H9 (cell line): ENCODE data around the gene DGKG. TPM values are rescaled to one million over a fixed set of nuclear protein-coding genes. Genes with fewer than 3 reads are reported as not detected.

Experiments used
- DNase-seq: peaks from one replicate; pipeline ENCODE4 v3.0.0-alpha.2; 2017
- H2AFZ ChIP-seq: one replicate; pipeline ENCODE4 v1.6.1; 2013; ENCODE audit warnings: mild to moderate bottlenecking, low read length, control low read depth, moderate library complexity
- H2AK5ac ChIP-seq: 2 replicates; pipeline ENCODE4 v1.6.1; 2013; ENCODE audit warnings: low read length, control low read depth, mixed read lengths; ENCODE audit not compliant: insufficient read length
- H2BK120ac ChIP-seq: one replicate; pipeline ENCODE4 v1.6.1; 2013; ENCODE audit warnings: low read depth, mild to moderate bottlenecking, low read length, control low read depth, inconsistent platforms; ENCODE audit not compliant: poor library complexity, severe bottlenecking
- H2BK12ac ChIP-seq: 2 replicates; pipeline ENCODE4 v1.6.1; 2013; ENCODE audit warnings: low read length, control low read depth, mixed read lengths, low read depth; ENCODE audit not compliant: insufficient read length
- H2BK15ac ChIP-seq: 2 replicates; pipeline ENCODE4 v1.6.1; 2013; ENCODE audit warnings: low read depth, low read length, control low read depth
- H2BK20ac ChIP-seq: one replicate; pipeline ENCODE4 v1.6.1; 2013; ENCODE audit warnings: low read depth, mild to moderate bottlenecking, low read length, control low read depth, inconsistent platforms; ENCODE audit not compliant: poor library complexity, severe bottlenecking
- H2BK5ac ChIP-seq: 2 replicates; pipeline ENCODE4 v1.6.1; 2013; ENCODE audit warnings: low read length, control low read depth, mixed read lengths; ENCODE audit not compliant: insufficient read length
- H3K14ac ChIP-seq: 2 replicates; pipeline ENCODE4 v1.6.1; 2013; ENCODE audit warnings: low read length, control low read depth; ENCODE audit not compliant: insufficient read depth
- H3K18ac ChIP-seq: 2 replicates; pipeline ENCODE4 v1.6.1; 2013; ENCODE audit warnings: low read depth, mild to moderate bottlenecking, mixed read lengths, low read length, control low read depth; ENCODE audit not compliant: insufficient read length
- H3K23ac ChIP-seq: 2 replicates; pipeline ENCODE4 v1.6.1; 2013; ENCODE audit warnings: low read length, control low read depth, mixed read lengths, low read depth; ENCODE audit not compliant: insufficient read length
- H3K23me2 ChIP-seq: 2 replicates; pipeline ENCODE4 v1.6.1; 2013; ENCODE audit warnings: low read depth, mild to moderate bottlenecking, mixed read lengths, low read length, control low read depth; ENCODE audit not compliant: insufficient read length, poor library complexity, severe bottlenecking
- H3K27ac ChIP-seq: 2 replicates; pipeline ENCODE4 v1.5.1; 2013; ENCODE audit warnings: low read length, control low read depth, mixed read lengths, low read depth; ENCODE audit not compliant: insufficient read length
- H3K27me3 ChIP-seq: 2 replicates; pipeline ENCODE4 v1.6.1; 2013; ENCODE audit warnings: low read length, control low read depth, inconsistent platforms; ENCODE audit not compliant: insufficient read depth
- H3K4ac ChIP-seq: 2 replicates; pipeline ENCODE4 v1.6.1; 2013; ENCODE audit warnings: low read depth, mild to moderate bottlenecking, control low read depth, inconsistent platforms, low read length, moderate library complexity
- H3K4me1 ChIP-seq: 2 replicates; pipeline ENCODE4 v1.6.1; 2013; ENCODE audit warnings: low read length, control low read depth, inconsistent platforms; ENCODE audit not compliant: insufficient read depth
- H3K4me2 ChIP-seq: 2 replicates; pipeline ENCODE4 v1.6.1; 2013; ENCODE audit warnings: low read length, control low read depth, mixed read lengths; ENCODE audit not compliant: insufficient read length, insufficient read depth
- H3K56ac ChIP-seq: 2 replicates; pipeline ENCODE4 v1.6.1; 2013; ENCODE audit warnings: low read depth, mild to moderate bottlenecking, mixed read lengths, low read length, control low read depth; ENCODE audit not compliant: insufficient read length
- H3K79me1 ChIP-seq: 2 replicates; pipeline ENCODE4 v1.6.1; 2013; ENCODE audit warnings: low read depth, mild to moderate bottlenecking, moderate library complexity, low read length, control low read depth, inconsistent platforms; ENCODE audit not compliant: insufficient read depth, poor library complexity, severe bottlenecking
- H3K79me2 ChIP-seq: 2 replicates; pipeline ENCODE4 v1.6.1; 2013; ENCODE audit warnings: low read length, control low read depth, inconsistent platforms; ENCODE audit not compliant: insufficient read depth
- H3K9ac ChIP-seq: 2 replicates; pipeline ENCODE4 v1.6.1; 2013; ENCODE audit warnings: low read length, control low read depth, mixed read lengths; ENCODE audit not compliant: insufficient read length; ENCODE audit errors: extremely low read depth
- H3K9me3 ChIP-seq: one replicate; pipeline ENCODE4 v1.6.1; 2013; ENCODE audit warnings: low read depth, low read length, inconsistent platforms; ENCODE audit not compliant: control insufficient read depth
- H3T11ph ChIP-seq: one replicate; pipeline ENCODE4 v1.6.1; 2013; ENCODE audit warnings: mild to moderate bottlenecking, low read length, control low read depth, inconsistent platforms
- H4K20me1 ChIP-seq: one replicate; pipeline ENCODE4 v1.6.1; 2013; ENCODE audit not compliant: control insufficient read depth, insufficient read length, insufficient read depth
- H4K5ac ChIP-seq: 2 replicates; pipeline ENCODE4 v1.6.1; 2013; ENCODE audit warnings: low read depth, mild to moderate bottlenecking, mixed read lengths, low read length, control low read depth; ENCODE audit not compliant: insufficient read length
- H4K8ac ChIP-seq: replicated peaks from 2 replicates; pipeline ENCODE4 v1.6.1; 2013; ENCODE audit warnings: low read length, control low read depth, mixed read lengths, low read depth; ENCODE audit not compliant: insufficient read length
- H4K91ac ChIP-seq: 2 replicates; pipeline ENCODE4 v1.6.1; 2013; ENCODE audit warnings: low read depth, mild to moderate bottlenecking, moderate library complexity, mixed read lengths, low read length, control low read depth; ENCODE audit not compliant: insufficient read length
- H3K27ac Mint-ChIP-seq, 3 experiments: 2 replicates in 2 of 3; 3 replicates in 1 of 3; pipeline ENCODE4 v1.8.0; 2020 to 2021; ENCODE audit warnings: mixed read lengths in 3 of 3, mild to moderate bottlenecking in 1 of 3, moderate library complexity in 1 of 3
- H3K27me3 Mint-ChIP-seq: 2 replicates; pipeline ENCODE4 v1.8.0; 2021; ENCODE audit warnings: low read depth, mild to moderate bottlenecking, moderate library complexity, mixed read lengths
- H3K36me3 Mint-ChIP-seq, 3 experiments: 2 replicates in 2 of 3; 3 replicates in 1 of 3; pipeline ENCODE4 v1.8.0; 2020 to 2021; ENCODE audit warnings: low read depth in 3 of 3, mixed read lengths in 3 of 3; ENCODE audit not compliant: insufficient read depth in 1 of 3
- H3K4me1 Mint-ChIP-seq, 2 experiments: 2 replicates each; pipeline ENCODE4 v1.8.0; 2020; ENCODE audit warnings: mixed read lengths in 2 of 2
- H3K4me3 Mint-ChIP-seq, 2 experiments: 2 replicates in 1 of 2; 3 replicates in 1 of 2; pipeline ENCODE4 v1.8.0; 2020 to 2021; ENCODE audit warnings: mild to moderate bottlenecking in 2 of 2, mixed read lengths in 2 of 2, moderate library complexity in 1 of 2
- H3K9me3 Mint-ChIP-seq, 2 experiments: 2 replicates in 1 of 2; 3 replicates in 1 of 2; pipeline ENCODE4 v1.8.0; 2020; ENCODE audit warnings: mild to moderate bottlenecking in 2 of 2, mixed read lengths in 2 of 2, moderate library complexity in 1 of 2
- WGBS: extraction: QIAGEN DNeasy Blood & Tissue Kit; methylation state at CpG from one replicate; pipeline ENCODE4 v1.1.7; 2013; ENCODE audit warnings: missing lambda C conversion rate, low lambda C conversion rate, mixed read lengths; ENCODE audit not compliant: insufficient read length; ENCODE audit errors: extremely low coverage; 5-methylcytosine and 5-hydroxymethylcytosine counted together
- total RNA-seq: library from RNA; stranded (reverse); gene quantifications from 2 replicates; pipeline ENCODE4 v1.2.1, GENCODE V29; 2021
- TF ChIP-seq, protein P1 (sequence below): fragments of 200-600 bp; sonication (generic); conservative IDR thresholded peaks from 3 replicates; pipeline ENCODE4 v1.8.0; 2021; ENCODE audit warnings: antibody characterized with exemption, mild to moderate bottlenecking

Gene DGKG
- total RNA-seq, 1 experiment from 2014 or later: not detected

DNA sequence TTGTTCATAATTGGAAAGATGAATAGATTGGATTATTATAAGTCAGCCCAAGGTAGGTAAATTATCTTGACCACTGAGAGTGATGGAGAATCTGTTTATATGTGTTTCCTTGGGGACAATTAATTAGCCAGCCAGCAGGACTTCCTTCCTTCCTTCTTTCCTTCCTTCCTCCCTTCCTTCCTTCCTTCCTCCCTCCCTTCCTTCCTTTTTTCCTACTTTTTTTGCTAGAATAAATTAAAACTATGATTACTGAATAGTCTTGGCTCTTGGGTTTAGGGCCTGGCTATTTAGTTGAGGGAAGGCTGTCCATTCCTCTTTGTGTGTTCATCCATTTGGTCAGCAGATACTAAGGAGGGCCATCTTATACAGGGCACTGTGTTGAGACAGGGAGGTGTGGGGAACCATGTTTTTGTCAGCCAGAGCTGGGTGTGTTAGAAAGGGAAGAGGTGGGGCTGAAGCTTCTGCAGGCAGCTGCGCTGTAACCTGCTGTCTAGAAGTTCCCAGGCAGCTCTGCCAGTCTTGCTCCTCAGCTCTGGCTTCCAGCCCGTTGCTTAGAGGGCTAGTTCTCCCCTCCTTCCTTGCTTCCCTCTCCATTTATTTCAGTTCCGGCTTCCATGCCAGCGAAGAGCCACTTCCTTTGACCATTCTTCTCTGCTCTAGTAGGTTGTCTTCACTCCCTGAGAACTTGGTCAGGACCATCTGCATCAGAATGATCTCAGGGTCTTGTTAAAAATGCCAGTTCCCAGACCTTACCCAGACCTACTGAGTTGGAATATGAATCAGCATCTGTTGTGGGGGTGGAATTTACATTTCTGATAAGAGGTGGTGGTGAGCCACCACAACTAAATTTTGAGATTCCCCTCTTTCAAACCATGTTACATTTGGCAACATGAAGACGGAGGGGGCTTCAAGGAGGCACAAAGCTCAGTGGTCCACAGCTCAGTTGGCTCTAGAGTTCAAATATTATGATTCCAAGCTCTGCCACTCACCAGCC lies 113.9 kb downstream of the DGKG start:
- Mint-ChIP-seq H3K36me3 (no peaks in the 10 kb centered on the region), H3K9me3 (no peaks in the 10 kb centered on the region), H3K27ac (no peak overlapping the region), H3K27me3 (peaks cover 30% of the 10 kb centered on the region), H3K4me1 (peaks cover 0 to 5% of the 10 kb centered on the region in 2 experiments; a peak in 1 of 4 replicates), H3K4me3 (no peak overlapping the region)
- Histone ChIP-seq H3K27me3 (no peaks in the 10 kb centered on the region), H3K9ac (no peak overlapping the region), H3K18ac (no peak overlapping the region), H3K14ac (no peak overlapping the region; the same call in 1 of the 2 replicates), H3K79me1 (no peaks in the 10 kb centered on the region), H2AK5ac (no peak overlapping the region), H3K9me3 (no peaks in the 10 kb centered on the region), H4K5ac (no peak overlapping the region), H2BK15ac (no peak overlapping the region), H3K4me1 (no peaks in the 10 kb centered on the region; the same call in 1 of the 2 replicates), H3K27ac (no peak overlapping the region), H3K79me2 (no peaks in the 10 kb centered on the region), H3K4me2 (no peak overlapping the region), H2BK12ac (no peak overlapping the region), H4K20me1 (no peaks in the 10 kb centered on the region), H3K4ac (no peak overlapping the region), H3T11ph (no peak overlapping the region), H2BK20ac (no peak overlapping the region), H2BK5ac (no peak overlapping the region), H3K23me2 (no peaks in the 10 kb centered on the region), H4K8ac (no peak overlapping the region), H3K23ac (no peak overlapping the region), H2BK120ac (no peak overlapping the region), H2AFZ (no peak overlapping the region), H4K91ac (no peak overlapping the region), H3K56ac (no peak overlapping the region)
- DNase-seq: no peak
- TF ChIP-seq, protein P1, sequence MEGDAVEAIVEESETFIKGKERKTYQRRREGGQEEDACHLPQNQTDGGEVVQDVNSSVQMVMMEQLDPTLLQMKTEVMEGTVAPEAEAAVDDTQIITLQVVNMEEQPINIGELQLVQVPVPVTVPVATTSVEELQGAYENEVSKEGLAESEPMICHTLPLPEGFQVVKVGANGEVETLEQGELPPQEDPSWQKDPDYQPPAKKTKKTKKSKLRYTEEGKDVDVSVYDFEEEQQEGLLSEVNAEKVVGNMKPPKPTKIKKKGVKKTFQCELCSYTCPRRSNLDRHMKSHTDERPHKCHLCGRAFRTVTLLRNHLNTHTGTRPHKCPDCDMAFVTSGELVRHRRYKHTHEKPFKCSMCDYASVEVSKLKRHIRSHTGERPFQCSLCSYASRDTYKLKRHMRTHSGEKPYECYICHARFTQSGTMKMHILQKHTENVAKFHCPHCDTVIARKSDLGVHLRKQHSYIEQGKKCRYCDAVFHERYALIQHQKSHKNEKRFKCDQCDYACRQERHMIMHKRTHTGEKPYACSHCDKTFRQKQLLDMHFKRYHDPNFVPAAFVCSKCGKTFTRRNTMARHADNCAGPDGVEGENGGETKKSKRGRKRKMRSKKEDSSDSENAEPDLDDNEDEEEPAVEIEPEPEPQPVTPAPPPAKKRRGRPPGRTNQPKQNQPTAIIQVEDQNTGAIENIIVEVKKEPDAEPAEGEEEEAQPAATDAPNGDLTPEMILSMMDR: no peak
- WGBS: no CpG with 5 or more reads among the region's 5 CpGs
